ENCODE data around the gene TRMT44. TPM values are rescaled to one million over a fixed set of nuclear protein-coding genes. Genes with fewer than 3 reads are reported as not detected.

Gene TRMT44
- total and polyA plus RNA-seq, 2 of the 13 experiments (the other 11 are each of a cell fraction or from before 2014, with no cell fraction given): 5.8 to 8.6 TPM

- Histone ChIP-seq H3K79me2 (ENCODE audit: insufficient read depth, low read length) (peaks cover 59% of the 10 kb centered on the region), H3K9ac (ENCODE audit: insufficient read depth, low read depth, low read length) (no peak overlapping the region), H2AFZ (ENCODE audit: low read length) (no peak overlapping the region), H3K4me2 (ENCODE audit: low read depth, low read length) (no peak overlapping the region), H3K4me1 (ENCODE audit: insufficient read depth, low read length) (peaks cover 30% of the 10 kb centered on the region), H3K4me3 (replicated peaks in 1 of 3; ENCODE audit: insufficient read depth in 1 of 3, low read depth in 2 of 3, low read length in 3 of 3) (no peak overlapping the region), H4K20me1 (ENCODE audit: insufficient read depth, low read length) (no peaks in the 10 kb centered on the region), H3K36me3 (replicated peaks in 1 of 2; ENCODE audit: control insufficient read depth in 1 of 2, insufficient read depth in 2 of 2, low read length in 2 of 2) (peaks cover 4 to 24% of the 10 kb centered on the region in 2 experiments; a peak in 2 of 5 replicates), H3K27me3 (ENCODE audit: control insufficient read depth in 1 of 2, insufficient read depth in 2 of 2, low read length in 2 of 2) (no peaks in the 10 kb centered on the region; a peak in 1 of 5 replicates), H3K9me3 (ENCODE audit: low read length) (no peaks in the 10 kb centered on the region), H3K27ac (ENCODE audit: extremely low read length, insufficient read depth, low read length) (no peak overlapping the region)
- CTCF ChIA-PET (ENCODE audit: low intra/inter-chr PET ratio, low total read pairs): no interaction called here
- WGBS (ENCODE audit: low lambda C conversion rate): 96% methylated on average over 6 of the region's 6 CpGs
- in situ Hi-C loops (cut with HindIII; ENCODE audit: extremely low pct_ligation_motif_present, low pct_unique_long_range_greater_than_20kb): no loop called here
- BruUV-seq (replicated peaks): no TSS peak
- POLR2A ChIA-PET: no interaction called here
- intact Hi-C loops (cut with micrococcal nuclease; ENCODE audit: unreplicated experiment): no loop called here
- DNase-seq (ENCODE audit: low spot score) (no peak), ATAC-seq (no peak), FAIRE-seq (no peak)
- TF ChIP-seq TCF7 (IDR thresholded peaks at IDR 0.05; ENCODE audit: low read depth) (no peak), JDP2 (CRISPR knock-in tag; IDR thresholded peaks at IDR 0.05; ENCODE audit: borderline replicate concordance) (no peak)
Measured at GRCh38 chr4:8443801-8444200, 3.2 kb downstream of the TRMT44 start.

DNA sequence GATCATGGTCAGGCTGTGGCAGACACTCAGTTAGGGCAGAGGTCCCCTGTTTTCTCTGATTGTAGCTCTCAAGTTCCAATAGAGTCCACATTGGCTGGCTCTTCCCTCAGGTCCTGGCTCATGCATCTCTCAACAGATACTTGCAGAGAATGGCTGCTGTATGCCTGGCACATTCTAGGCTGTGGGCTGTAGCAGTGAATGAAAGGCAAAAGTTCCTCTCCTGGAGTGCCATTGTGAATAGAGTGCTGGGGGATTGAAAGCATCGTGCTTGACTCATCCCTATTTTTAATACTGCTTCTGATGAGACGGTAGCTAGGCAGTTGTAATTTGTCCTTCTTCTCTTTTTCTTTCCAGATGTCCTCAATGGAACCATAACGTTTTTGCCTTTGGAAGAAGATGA, 5.5 kb downstream of the TRMT44 start:
- no peak for FAIRE-seq
- CTCF ChIA-PET (ENCODE audit: low intra/inter-chr PET ratio, low total read pairs): no interaction called here

More for the DNA sequence above, 5.5 kb downstream of the TRMT44 start:
- POLR2A ChIA-PET: no interaction called here
- intact Hi-C loops (cut with micrococcal nuclease; ENCODE audit: unreplicated experiment): no loop called here
- ATAC-seq: no peak
- Histone ChIP-seq H3K9me3 (ENCODE audit: low read length) (no peaks in the 10 kb centered on the region), H3K36me3 (replicated peaks in 1 of 2; ENCODE audit: control insufficient read depth in 1 of 2, insufficient read depth in 2 of 2, low read length in 2 of 2) (peaks cover 10 to 38% of the 10 kb centered on the region in 2 experiments; a peak in 4 of 5 replicates), H3K4me3 (replicated peaks in 1 of 3; ENCODE audit: insufficient read depth in 1 of 3, low read depth in 2 of 3, low read length in 3 of 3) (no peak overlapping the region), H3K4me1 (ENCODE audit: insufficient read depth, low read length) (peaks cover 21% of the 10 kb centered on the region), H3K9ac (ENCODE audit: insufficient read depth, low read depth, low read length) (no peak overlapping the region), H3K4me2 (ENCODE audit: low read depth, low read length) (no peak overlapping the region), H2AFZ (ENCODE audit: low read length) (no peak overlapping the region), H3K27ac (ENCODE audit: extremely low read length, insufficient read depth, low read length) (no peak overlapping the region), H4K20me1 (ENCODE audit: insufficient read depth, low read length) (no peaks in the 10 kb centered on the region), H3K79me2 (ENCODE audit: insufficient read depth, low read length) (peaks cover 44% of the 10 kb centered on the region), H3K27me3 (ENCODE audit: control insufficient read depth in 1 of 2, insufficient read depth in 2 of 2, low read length in 2 of 2) (no peaks in the 10 kb centered on the region; a peak in 1 of 5 replicates)
- in situ Hi-C loops (cut with HindIII; ENCODE audit: extremely low pct_ligation_motif_present, low pct_unique_long_range_greater_than_20kb): no loop called here
- TF ChIP-seq PCBP1 (IDR thresholded peaks at IDR 0.05; ENCODE audit: borderline replicate concordance, low read depth, low read length) (no peak), CSRNP2 (CRISPR knock-in tag; conservative IDR thresholded peaks at IDR 0.05; ENCODE audit: low read depth) (no peak), POLR2AphosphoS5 (IDR thresholded peaks at IDR 0.05; ENCODE audit: low read depth, low read length) (no peak), PREB (CRISPR knock-in tag; IDR thresholded peaks at IDR 0.05) (no peak), ZNF720 (CRISPR knock-in tag; IDR thresholded peaks at IDR 0.05) (no peak), E2F5 (CRISPR knock-in tag; conservative IDR thresholded peaks at IDR 0.05) (no peak), MTA3 (CRISPR knock-in tag; IDR thresholded peaks at IDR 0.05) (no peak), KLF15 (CRISPR knock-in tag; IDR thresholded peaks at IDR 0.05; ENCODE audit: borderline replicate concordance) (no peak), YY1 (IDR thresholded peaks at IDR 0.05; ENCODE audit: insufficient read depth, insufficient replicate concordance, low read depth, low read length) (no peak), TRIM24 (CRISPR knock-in tag; IDR thresholded peaks at IDR 0.05) (no peak), LBX2 (CRISPR knock-in tag; IDR thresholded peaks at IDR 0.05; ENCODE audit: borderline replicate concordance) (no peak), KLF12 (CRISPR knock-in tag; IDR thresholded peaks at IDR 0.05; ENCODE audit: borderline replicate concordance) (no peak), NFIB (CRISPR knock-in tag; IDR thresholded peaks at IDR 0.05; ENCODE audit: borderline replicate concordance) (no peak)
- 84% methylated on average over 3 of the region's 3 CpGs for WGBS (ENCODE audit: low lambda C conversion rate)
- BruUV-seq (replicated peaks): no TSS peak
- no peak for DNase-seq (ENCODE audit: low spot score)
